CD4-positive, alpha-beta memory T cell (primary cell): Measurements from ENCODE around the gene DCUN1D3. TPM values are rescaled to one million over a fixed set of nuclear protein-coding genes. Genes with fewer than 3 reads are reported as not detected.
A peak's percentile ranks its signal among the peaks of the same experiment; 100 is the strongest.

Experiments
- CTCF ChIA-PET: fragments of 350-600 bp; sonication (Branson Sonifier 250); formaldehyde crosslinking; loops from one replicate; lab custom pipeline; 2021; ENCODE audit warnings: inconsistent platforms; ENCODE audit not compliant: partially characterized antibody; lab: Charles Lee
- POLR2A ChIA-PET: fragments of 350-600 bp; sonication (Branson Sonifier 250); formaldehyde crosslinking; loops from one replicate; lab custom pipeline; 2021; ENCODE audit not compliant: partially characterized antibody; lab: Charles Lee
- DNase-seq, 5 donors: peaks; one replicate each; pipeline versions ENCODE4 v3.0.0 to v3.0.0-alpha.2; 2020 to 2022; ENCODE audit warnings: mixed read lengths in 1 of 5
- H3K27ac ChIP-seq: one replicate; pipeline ENCODE4 v1.7.0; 2013; ENCODE audit warnings: low read depth, low read length
- H3K27me3 ChIP-seq: 2 replicates; pipeline ENCODE4 v1.7.0; 2013; ENCODE audit warnings: mild to moderate bottlenecking, low read length, moderate library complexity; ENCODE audit not compliant: insufficient read depth
- H3K36me3 ChIP-seq: 2 replicates; pipeline ENCODE4 v1.7.0; 2013; ENCODE audit warnings: mild to moderate bottlenecking, low read length, moderate library complexity; ENCODE audit not compliant: insufficient read depth
- H3K4me1 ChIP-seq: 2 replicates; pipeline ENCODE4 v1.7.0; 2013; ENCODE audit warnings: mild to moderate bottlenecking, low read length, moderate library complexity; ENCODE audit not compliant: insufficient read depth
- H3K4me3 ChIP-seq, 2 donors: one replicate each; pipeline ENCODE4 v1.7.0; 2013; ENCODE audit warnings: low read length in 2 of 2, mild to moderate bottlenecking in 1 of 2
- H3K9me3 ChIP-seq, 2 donors: one replicate each; pipeline ENCODE4 v1.7.0; 2013; ENCODE audit warnings: low read length in 2 of 2, control low read depth in 1 of 2; ENCODE audit not compliant: control insufficient read depth in 1 of 2
- H3K27ac Mint-ChIP-seq, 7 donors: one replicate each; pipeline ENCODE4 v1.8.0; 2020 to 2021; ENCODE audit warnings: mixed read lengths in 7 of 7, mild to moderate bottlenecking in 6 of 7, inconsistent platforms in 3 of 7, moderate library complexity in 3 of 7
- H3K27me3 Mint-ChIP-seq, 2 donors: one replicate each; pipeline ENCODE4 v1.8.0; 2020 to 2021; ENCODE audit warnings: mixed read lengths in 2 of 2
- H3K36me3 Mint-ChIP-seq, 2 donors: one replicate each; pipeline ENCODE4 v1.8.0; 2020 to 2021; ENCODE audit warnings: mixed read lengths in 2 of 2, inconsistent platforms in 1 of 2, mild to moderate bottlenecking in 1 of 2
- H3K4me1 Mint-ChIP-seq, 4 donors: one replicate each; pipeline ENCODE4 v1.8.0; 2020 to 2021; ENCODE audit warnings: mixed read lengths in 4 of 4, mild to moderate bottlenecking in 1 of 4
- H3K4me3 Mint-ChIP-seq, 8 donors: one replicate each; pipeline ENCODE4 v1.8.0; 2020 to 2021; ENCODE audit warnings: mixed read lengths in 8 of 8, mild to moderate bottlenecking in 7 of 8, moderate library complexity in 6 of 8, inconsistent platforms in 3 of 8
- H3K9me3 Mint-ChIP-seq, 8 donors: one replicate each; pipeline ENCODE4 v1.8.0; 2020 to 2021; ENCODE audit warnings: mixed read lengths in 8 of 8, mild to moderate bottlenecking in 5 of 8, inconsistent platforms in 3 of 8, moderate library complexity in 1 of 8
- intact Hi-C: fragments of 100-400 bp; cut with micrococcal nuclease; formaldehyde crosslinking; loops from one replicate; pipeline ENCODE4 v1.15.1; 2023
- polyA plus RNA-seq, 2 donors: library from polyadenylated mRNA; unstranded; fragments of 300-500 nt; fragmentation: Illumina TruSeq; gene quantifications; one replicate each; pipeline ENCODE4 v1.2.3, GENCODE V29; 2021
- total RNA-seq, 2 experiments: library from RNA; stranded (reverse); gene quantifications; one replicate each; pipeline ENCODE4 v1.2.3, GENCODE V29; 2021

The DCUN1D3 gene
- total and polyA plus RNA-seq, 4 experiments from 2014 or later: 0.11 to 7.5 (median 3.7) TPM

- peaks cover 22 to 32% (median 27%) of the 10 kb centered on the region in 4 donors for H3K4me1 Mint-ChIP-seq
- Histone ChIP-seq H3K4me3 (no peak overlapping the region), H3K36me3 (no peaks in the 10 kb centered on the region), H3K4me1 (peaks cover 10% of the 10 kb centered on the region), H3K9me3 (no peaks in the 10 kb centered on the region), H3K27ac (no peak overlapping the region), H3K27me3 (no peaks in the 10 kb centered on the region)
- H3K36me3 Mint-ChIP-seq: peaks cover 7 to 8% of the 10 kb centered on the region in 2 donors
- no peak overlapping the region for H3K4me3 Mint-ChIP-seq
- POLR2A ChIA-PET: interaction anchor here (1.3 kb wide), 1 partner anchor 9 kb away, joined by 6 read pairs; no protein-coding TSS in a partner anchor
- DNase-seq: no peak
- intact Hi-C loops: no loop called here
- CTCF ChIA-PET: interaction anchor here (1.2 to 2.6 kb wide), 2 partner anchors 9 to 33 kb away, joined by 8 to 9 read pairs; no protein-coding TSS in a partner anchor
- no peaks in the 10 kb centered on the region for H3K27me3 Mint-ChIP-seq
- peak overlapping the region in 2 of 7 donors; percentile 1 to 43 for H3K27ac Mint-ChIP-seq
- H3K9me3 Mint-ChIP-seq: no peaks in the 10 kb centered on the region
Observed at GRCh38 chr16:20883554-20884239, 16.5 kb downstream of the DCUN1D3 start.

- H3K4me1 Mint-ChIP-seq: peaks cover 26 to 41% (median 29%) of the 10 kb centered on the region in 4 donors
- no peaks in the 10 kb centered on the region for H3K27me3 Mint-ChIP-seq
Observed at GRCh38 chr16:20881503-20881878, 18.7 kb downstream of the DCUN1D3 start.

GRCh38 chr16:20880867-20881502 is 19.2 kb downstream of the DCUN1D3 start:
- Mint-ChIP-seq H3K27me3 (no peaks in the 10 kb centered on the region), H3K27ac (peak overlapping the region in 2 of 7 donors; percentile 22 to 78), H3K36me3 (peaks cover 7 to 12% of the 10 kb centered on the region in 2 donors), H3K9me3 (no peaks in the 10 kb centered on the region), H3K4me3 (no peak overlapping the region), H3K4me1 (peaks cover 27 to 38% (median 27%) of the 10 kb centered on the region in 4 donors)
- ChIA-PET CTCF (no interaction called here), POLR2A (no interaction called here)
- Histone ChIP-seq H3K27ac (no peak overlapping the region), H3K27me3 (no peaks in the 10 kb centered on the region), H3K4me1 (peaks cover 10% of the 10 kb centered on the region), H3K9me3 (no peaks in the 10 kb centered on the region), H3K36me3 (no peaks in the 10 kb centered on the region), H3K4me3 (no peak overlapping the region)
- intact Hi-C loops: no loop called here
- DNase-seq: no peak

More at GRCh38 chr16:20881503-20881878, 18.7 kb downstream of the DCUN1D3 start:
- CTCF ChIA-PET: no interaction called here
- no peaks in the 10 kb centered on the region for H3K36me3 ChIP-seq
- H3K4me1 ChIP-seq: peaks cover 10% of the 10 kb centered on the region
- POLR2A ChIA-PET: no interaction called here
- Mint-ChIP-seq H3K4me3 (no peak overlapping the region), H3K36me3 (peaks cover 9 to 11% of the 10 kb centered on the region in 2 donors), H3K27ac (peak overlapping the region in 2 of 7 donors; percentile 22 to 78), H3K9me3 (no peaks in the 10 kb centered on the region)
- H3K27ac ChIP-seq: no peak overlapping the region
- intact Hi-C loops: no loop called here
- H3K27me3 ChIP-seq: no peaks in the 10 kb centered on the region
- no peak overlapping the region for H3K4me3 ChIP-seq
- no peak for DNase-seq
- no peaks in the 10 kb centered on the region for H3K9me3 ChIP-seq

- DNase-seq: no peak
- Mint-ChIP-seq H3K4me1 (peaks cover 33 to 44% (median 36%) of the 10 kb centered on the region in 4 donors), H3K27me3 (no peaks in the 10 kb centered on the region), H3K36me3 (peaks cover 6 to 11% of the 10 kb centered on the region in 2 donors), H3K27ac (peak overlapping the region in 1 of 7 donors; percentile 52), H3K4me3 (peak overlapping the region in 2 of 8 donors; percentile 1 to 31), H3K9me3 (peaks cover 0 to 1% (median 0%) of the 10 kb centered on the region in 8 donors)
- Histone ChIP-seq H3K4me3 (no peak overlapping the region), H3K4me1 (peaks cover 20% of the 10 kb centered on the region), H3K27ac (no peak overlapping the region), H3K9me3 (no peaks in the 10 kb centered on the region), H3K36me3 (no peaks in the 10 kb centered on the region), H3K27me3 (no peaks in the 10 kb centered on the region)
- intact Hi-C loops: no loop called here
- ChIA-PET CTCF (interaction anchor here (0.7 to 2.1 kb wide), 2 partner anchors 21 to 29 kb away, joined by 4 to 8 read pairs; partner anchors contain the start of gene DCUN1D3), POLR2A (no interaction called here)
Observed at GRCh38 chr16:20879175-20880040, 20.8 kb downstream of the DCUN1D3 start.

- Histone ChIP-seq H3K4me1 (peaks cover 20% of the 10 kb centered on the region), H3K36me3 (no peaks in the 10 kb centered on the region), H3K27ac (no peak overlapping the region), H3K4me3 (no peak overlapping the region), H3K9me3 (no peaks in the 10 kb centered on the region), H3K27me3 (no peaks in the 10 kb centered on the region)
- H3K36me3 Mint-ChIP-seq: peaks cover 4 to 6% of the 10 kb centered on the region in 2 donors
- peaks cover 34 to 45% (median 38%) of the 10 kb centered on the region in 4 donors for H3K4me1 Mint-ChIP-seq
- H3K9me3 Mint-ChIP-seq: peaks cover 0 to 1% (median 0%) of the 10 kb centered on the region in 8 donors
- ChIA-PET CTCF (interaction anchor here (1.3 to 2.1 kb wide), 2 partner anchors 22 to 29 kb away, joined by 4 to 8 read pairs; partner anchors contain the start of genes DCUN1D3 and LYRM1), POLR2A (no interaction called here)
- no peak for DNase-seq
- peak overlapping the region in 4 of 7 donors; percentile 12 to 62 (median 54) for H3K27ac Mint-ChIP-seq
- no peak overlapping the region for H3K4me3 Mint-ChIP-seq
- H3K27me3 Mint-ChIP-seq: no peaks in the 10 kb centered on the region
- intact Hi-C loops: no loop called here
Observed at GRCh38 chr16:20878682-20879147, 21.4 kb downstream of the DCUN1D3 start.

GRCh38 chr16:20875355-20875650 is 24.9 kb downstream of the DCUN1D3 start:
- H3K36me3 ChIP-seq: no peaks in the 10 kb centered on the region
- intact Hi-C loops: loop anchor here (1.0 kb wide), 1 partner anchor 25 kb away; the partner anchor contains the start of genes DCUN1D3 and LYRM1
- DNase-seq: no peak
- peaks cover 0 to 1% (median 0%) of the 10 kb centered on the region in 8 donors for H3K9me3 Mint-ChIP-seq
- H3K4me1 ChIP-seq: peaks cover 39% of the 10 kb centered on the region
- peak overlapping the region in 3 of 8 donors; percentile 5 to 87 (median 79) for H3K4me3 Mint-ChIP-seq
- H3K36me3 Mint-ChIP-seq: peaks cover 4 to 6% of the 10 kb centered on the region in 2 donors
- ChIA-PET POLR2A (interaction anchor here (0.8 to 2.9 kb wide), 9 partner anchors 9 to 41 kb away, joined by 3 to 30 read pairs (median 4); partner anchors contain the start of genes DCUN1D3 and LYRM1), CTCF (interaction anchor here (0.9 to 6.9 kb wide), 18 partner anchors 8 to 284 kb away, joined by 3 to 113 read pairs (median 6); partner anchors contain the start of genes DCUN1D3, ERI2, LYRM1 and REXO5)
- no peaks in the 10 kb centered on the region for H3K27me3 ChIP-seq
- peaks cover 41 to 63% (median 44%) of the 10 kb centered on the region in 4 donors for H3K4me1 Mint-ChIP-seq
- no peak overlapping the region for H3K4me3 ChIP-seq
- no peaks in the 10 kb centered on the region for H3K27me3 Mint-ChIP-seq
- H3K27ac ChIP-seq: no peak overlapping the region
- peak overlapping the region in 6 of 7 donors; percentile 65 to 93 (median 84) for H3K27ac Mint-ChIP-seq
- H3K9me3 ChIP-seq: no peaks in the 10 kb centered on the region
